Tibial artery (tissue), 4 donors: ENCODE results near the gene PTPN11.

ENCODE experiments used
- DNase-seq, 2 donors: peaks; one replicate each; pipeline ENCODE4 v3.0.0-alpha.2; 2019
- H3K27ac ChIP-seq, 2 donors: fragments of 200-600 bp; sonication (generic) in 1 of 2; 1 replicate in 1 of 2; 2 replicates in 1 of 2; pipeline ENCODE4 v1.5.1; 2018 to 2019; ENCODE audit warnings: mild to moderate bottlenecking in 1 of 2
- H3K27me3 ChIP-seq, 2 donors: fragments of 200-600 bp; sonication (generic) in 1 of 2; one replicate each; pipeline versions ENCODE4 v1.5.1 to v1.6.0; 2016 to 2019
- H3K36me3 ChIP-seq, 3 donors: fragments of 200-600 bp; sonication (generic) in 2 of 3; one replicate each; pipeline ENCODE4 v1.5.1; 2016 to 2019; ENCODE audit warnings: mild to moderate bottlenecking in 2 of 3
- H3K4me1 ChIP-seq, 4 donors: fragments of 200-600 bp; sonication (generic) in 2 of 4; 1 replicate in 3 of 4; 2 replicates in 1 of 4; pipeline ENCODE4 v1.5.1; 2016 to 2019
- H3K4me3 ChIP-seq, 2 donors: fragments of 200-600 bp; sonication (generic) in 1 of 2; 1 replicate in 1 of 2; 2 replicates in 1 of 2; pipeline ENCODE4 v1.5.1; 2018 to 2019; ENCODE audit warnings: mild to moderate bottlenecking in 2 of 2
- H3K9me3 ChIP-seq, 3 donors: fragments of 200-600 bp; sonication (generic) in 1 of 3; one replicate each; pipeline ENCODE4 v1.5.1; 2016 to 2019
- intact Hi-C: fragments of 100-400 bp; cut with DNase I; formaldehyde crosslinking; loops from one replicate; pipeline ENCODE4 v1.15.0; 2023; ENCODE audit warnings: low total_unique reads
- TF ChIP-seq, protein P1 (sequence below), 2 experiments: fragments of 200-600 bp in 1 of 2; fragments of 450-650 bp in 1 of 2; IDR thresholded peaks; one replicate each; pipeline ENCODE4 v1.5.1; 2017 to 2019; ENCODE audit warnings: antibody characterized with exemption in 2 of 2, mild to moderate bottlenecking in 1 of 2, moderate library complexity in 1 of 2

The PTPN11 gene

DNA sequence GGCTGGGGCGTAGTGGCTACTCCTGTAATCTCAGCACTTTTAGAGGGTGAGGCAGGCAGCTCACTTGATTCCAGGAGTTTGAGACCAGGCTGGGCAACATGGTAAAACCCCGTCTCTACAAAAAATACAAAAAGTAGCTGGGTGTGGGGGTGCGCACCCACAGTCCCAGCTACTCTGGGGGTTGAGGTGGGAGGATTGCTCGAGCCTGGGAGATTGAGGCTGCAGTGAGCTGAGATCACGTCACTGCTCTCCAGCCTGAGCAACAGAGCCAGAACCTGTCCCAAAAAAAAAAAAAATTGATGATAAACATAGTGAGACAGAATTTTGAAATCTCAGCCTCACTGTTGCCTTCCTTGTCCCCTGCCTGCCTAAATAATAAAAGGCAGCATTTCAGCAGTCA is 40.0 kb downstream of the PTPN11 start:
- intact Hi-C loops: no loop called here
- Histone ChIP-seq H3K9me3 (no peaks in the 10 kb centered on the region), H3K4me1 (no peaks in the 10 kb centered on the region), H3K27ac (no peak overlapping the region), H3K4me3 (no peak overlapping the region), H3K27me3 (no peaks in the 10 kb centered on the region), H3K36me3 (peaks cover 46 to 65% (median 55%) of the 10 kb centered on the region in 3 donors)
- no peak for DNase-seq
- TF ChIP-seq, protein P1, sequence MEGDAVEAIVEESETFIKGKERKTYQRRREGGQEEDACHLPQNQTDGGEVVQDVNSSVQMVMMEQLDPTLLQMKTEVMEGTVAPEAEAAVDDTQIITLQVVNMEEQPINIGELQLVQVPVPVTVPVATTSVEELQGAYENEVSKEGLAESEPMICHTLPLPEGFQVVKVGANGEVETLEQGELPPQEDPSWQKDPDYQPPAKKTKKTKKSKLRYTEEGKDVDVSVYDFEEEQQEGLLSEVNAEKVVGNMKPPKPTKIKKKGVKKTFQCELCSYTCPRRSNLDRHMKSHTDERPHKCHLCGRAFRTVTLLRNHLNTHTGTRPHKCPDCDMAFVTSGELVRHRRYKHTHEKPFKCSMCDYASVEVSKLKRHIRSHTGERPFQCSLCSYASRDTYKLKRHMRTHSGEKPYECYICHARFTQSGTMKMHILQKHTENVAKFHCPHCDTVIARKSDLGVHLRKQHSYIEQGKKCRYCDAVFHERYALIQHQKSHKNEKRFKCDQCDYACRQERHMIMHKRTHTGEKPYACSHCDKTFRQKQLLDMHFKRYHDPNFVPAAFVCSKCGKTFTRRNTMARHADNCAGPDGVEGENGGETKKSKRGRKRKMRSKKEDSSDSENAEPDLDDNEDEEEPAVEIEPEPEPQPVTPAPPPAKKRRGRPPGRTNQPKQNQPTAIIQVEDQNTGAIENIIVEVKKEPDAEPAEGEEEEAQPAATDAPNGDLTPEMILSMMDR (IDR thresholded peaks at IDR 0.05): no peak

DNA sequence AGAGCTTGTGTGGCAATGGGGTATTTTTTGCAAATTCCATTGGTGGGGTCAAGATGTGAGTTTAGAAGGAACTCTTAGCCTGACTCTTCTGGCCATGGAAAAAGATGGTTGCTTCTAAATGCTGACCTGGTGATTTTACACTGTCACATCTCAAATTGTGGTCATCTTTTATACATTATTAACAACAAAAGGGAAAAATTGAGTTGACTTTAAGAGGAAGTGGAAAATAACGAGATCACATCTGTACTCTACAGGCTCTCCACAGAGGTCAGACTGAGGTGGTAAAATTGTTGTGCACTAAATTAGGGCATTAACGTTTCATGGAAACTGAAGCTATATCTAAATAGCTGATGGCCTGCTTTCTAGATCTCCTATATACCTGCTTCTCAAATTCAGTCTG is 44.7 kb downstream of the PTPN11 start:
- DNase-seq: no peak
- intact Hi-C loops: no loop called here
- no peaks in the 10 kb centered on the region for H3K27me3 ChIP-seq
- H3K36me3 ChIP-seq: peaks cover 1 to 22% (median 22%) of the 10 kb centered on the region in 3 donors
- no peaks in the 10 kb centered on the region for H3K4me1 ChIP-seq
- TF ChIP-seq, protein P1 (IDR thresholded peaks at IDR 0.05): no peak
- H3K9me3 ChIP-seq: no peaks in the 10 kb centered on the region
- H3K4me3 ChIP-seq: no peak overlapping the region
- no peak overlapping the region for H3K27ac ChIP-seq

DNA sequence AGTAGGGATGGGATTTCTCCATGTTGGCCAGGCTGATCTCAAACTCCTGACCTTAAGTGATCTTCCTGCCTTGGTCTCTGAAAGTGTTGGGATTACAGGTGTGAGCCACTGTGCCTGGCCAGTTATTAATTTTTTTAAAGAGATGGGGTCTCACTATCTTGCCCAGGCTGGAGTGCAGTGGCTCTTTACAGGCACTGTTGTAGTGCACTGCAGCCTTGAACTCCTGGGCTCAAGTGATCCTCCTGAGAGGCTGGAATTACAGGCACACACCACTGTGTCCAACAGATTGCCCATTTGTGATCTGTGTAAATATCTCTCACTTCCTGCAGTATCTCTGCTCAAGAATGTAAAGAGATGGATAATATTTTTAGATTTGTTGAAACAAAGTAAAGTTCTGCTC is 45.9 kb downstream of the PTPN11 start:
- Histone ChIP-seq H3K4me3 (no peak overlapping the region), H3K4me1 (no peaks in the 10 kb centered on the region), H3K27ac (no peak overlapping the region), H3K9me3 (no peaks in the 10 kb centered on the region), H3K36me3 (peaks cover 0 to 19% (median 18%) of the 10 kb centered on the region in 3 donors), H3K27me3 (no peaks in the 10 kb centered on the region)
- no peak for DNase-seq
- TF ChIP-seq, protein P1 (IDR thresholded peaks at IDR 0.05): no peak
- intact Hi-C loops: no loop called here

DNA sequence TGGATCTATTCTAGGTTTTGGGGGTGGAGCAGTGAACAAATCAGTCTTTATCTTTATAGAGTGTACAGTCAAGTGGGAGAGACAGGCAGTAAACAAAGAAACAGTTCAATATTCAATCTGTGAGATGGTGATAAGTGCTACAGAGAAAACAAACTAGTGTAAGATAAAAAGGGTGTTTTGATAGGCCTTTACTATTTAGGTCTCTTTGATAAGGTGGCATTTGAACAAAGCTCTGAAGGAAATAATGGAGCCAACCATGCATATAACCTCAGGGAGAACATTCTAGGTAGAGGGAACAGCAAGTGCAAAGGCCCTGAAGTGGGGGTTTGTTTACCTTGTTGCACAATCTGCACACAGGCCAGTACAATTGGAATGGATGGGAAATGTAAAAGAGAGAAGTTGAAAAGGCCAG is 47.3 kb downstream of the PTPN11 start:
- Histone ChIP-seq H3K36me3 (peaks cover 0 to 22% (median 16%) of the 10 kb centered on the region in 3 donors), H3K4me3 (no peak overlapping the region), H3K4me1 (no peaks in the 10 kb centered on the region), H3K9me3 (no peaks in the 10 kb centered on the region), H3K27me3 (no peaks in the 10 kb centered on the region), H3K27ac (no peak overlapping the region)
- intact Hi-C loops: no loop called here
- DNase-seq: no peak
- TF ChIP-seq, protein P1 (IDR thresholded peaks at IDR 0.05): no peak

DNA sequence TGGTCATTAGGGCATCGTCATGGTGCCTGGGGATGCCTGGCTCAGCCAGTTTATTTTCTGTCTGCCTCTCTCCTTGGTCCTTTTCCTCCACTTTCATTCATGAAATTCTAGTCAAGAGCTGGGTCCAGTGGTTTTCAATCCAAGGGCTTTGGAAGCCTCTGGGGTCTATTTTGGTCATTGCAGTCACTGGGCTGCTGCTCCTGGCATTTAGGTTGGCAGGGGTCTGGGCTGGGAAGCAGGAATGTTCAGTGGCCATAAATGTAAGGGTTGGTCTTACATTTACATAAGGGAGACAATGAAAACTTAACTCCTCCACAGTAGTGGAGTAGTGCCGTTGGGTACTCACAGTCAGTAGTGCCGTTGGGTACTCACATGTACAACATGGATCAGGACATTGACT is 48.1 kb downstream of the PTPN11 start:
- no peak overlapping the region for H3K4me3 ChIP-seq
- TF ChIP-seq, protein P1 (IDR thresholded peaks at IDR 0.05): no peak
- H3K27ac ChIP-seq: no peak overlapping the region
- H3K36me3 ChIP-seq: peaks cover 0 to 25% (median 16%) of the 10 kb centered on the region in 3 donors
- H3K9me3 ChIP-seq: no peaks in the 10 kb centered on the region
- no peaks in the 10 kb centered on the region for H3K27me3 ChIP-seq
- H3K4me1 ChIP-seq: no peaks in the 10 kb centered on the region
- intact Hi-C loops: no loop called here
- no peak for DNase-seq

DNA sequence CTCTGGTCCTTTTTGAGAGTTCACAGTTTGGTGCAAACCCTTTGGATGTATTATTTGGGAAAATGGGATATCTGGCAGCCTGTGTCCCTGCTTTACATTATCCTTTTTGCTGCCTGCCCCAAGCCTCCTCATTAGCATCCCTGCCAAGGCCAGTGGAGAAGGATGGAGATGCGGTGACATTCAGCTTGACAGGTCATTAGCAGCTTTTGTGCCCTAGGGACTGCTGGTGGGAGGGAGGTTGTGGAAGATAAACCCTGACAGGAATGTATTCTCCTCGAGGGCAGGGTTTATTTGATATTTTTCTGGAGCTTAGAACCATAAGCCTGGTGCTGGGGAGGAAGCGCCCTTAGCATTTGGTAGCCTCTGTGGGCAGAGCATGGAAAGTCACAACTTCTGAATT is 49.3 kb downstream of the PTPN11 start:
- Histone ChIP-seq H3K27ac (no peak overlapping the region), H3K36me3 (peaks cover 6 to 35% (median 21%) of the 10 kb centered on the region in 3 donors), H3K4me3 (no peak overlapping the region), H3K4me1 (no peaks in the 10 kb centered on the region), H3K9me3 (no peaks in the 10 kb centered on the region), H3K27me3 (no peaks in the 10 kb centered on the region)
- TF ChIP-seq, protein P1 (IDR thresholded peaks at IDR 0.05): no peak
- DNase-seq: no peak
- intact Hi-C loops: no loop called here
